IgD-negative memory B cell (primary cell): Measurements from ENCODE around the gene SMIM24. TPM values are rescaled to one million over a fixed set of nuclear protein-coding genes. Genes with fewer than 3 reads are reported as not detected.
A peak's percentile ranks its signal among the peaks of the same experiment; 100 is the strongest.
"Not testable (repeated sequence)": the region's sequence is repeated elsewhere in the genome, so short reads cannot be mapped to it uniquely, and the experiment has no call there.

ENCODE experiments used
- H3K27ac Mint-ChIP-seq, 3 donors: one replicate each; pipeline ENCODE4 v1.8.0; 2020 to 2022; ENCODE audit warnings: mild to moderate bottlenecking in 3 of 3, mixed read lengths in 3 of 3, moderate library complexity in 1 of 3
- H3K27me3 Mint-ChIP-seq: one replicate; pipeline ENCODE4 v1.8.0; 2021; ENCODE audit warnings: mixed read lengths
- H3K36me3 Mint-ChIP-seq: one replicate; pipeline ENCODE4 v1.8.0; 2020; ENCODE audit warnings: mild to moderate bottlenecking, mixed read lengths
- H3K4me1 Mint-ChIP-seq, 3 donors: one replicate each; pipeline ENCODE4 v1.8.0; 2020 to 2022; ENCODE audit warnings: mixed read lengths in 3 of 3, mild to moderate bottlenecking in 1 of 3
- H3K4me3 Mint-ChIP-seq, 4 donors: one replicate each; pipeline ENCODE4 v1.8.0; 2020 to 2022; ENCODE audit warnings: mild to moderate bottlenecking in 4 of 4, mixed read lengths in 4 of 4, moderate library complexity in 3 of 4
- H3K9me3 Mint-ChIP-seq, 3 donors: one replicate each; pipeline ENCODE4 v1.8.0; 2020 to 2021; ENCODE audit warnings: mixed read lengths in 3 of 3, mild to moderate bottlenecking in 1 of 3
- polyA plus RNA-seq: library from polyadenylated mRNA; unstranded; fragments of 300-500 nt; fragmentation: Illumina TruSeq; gene quantifications from one replicate; pipeline ENCODE4 v1.2.3, GENCODE V29; 2021

The SMIM24 gene
- polyA plus RNA-seq, 1 donor from 2014 or later = not detected

DNA sequence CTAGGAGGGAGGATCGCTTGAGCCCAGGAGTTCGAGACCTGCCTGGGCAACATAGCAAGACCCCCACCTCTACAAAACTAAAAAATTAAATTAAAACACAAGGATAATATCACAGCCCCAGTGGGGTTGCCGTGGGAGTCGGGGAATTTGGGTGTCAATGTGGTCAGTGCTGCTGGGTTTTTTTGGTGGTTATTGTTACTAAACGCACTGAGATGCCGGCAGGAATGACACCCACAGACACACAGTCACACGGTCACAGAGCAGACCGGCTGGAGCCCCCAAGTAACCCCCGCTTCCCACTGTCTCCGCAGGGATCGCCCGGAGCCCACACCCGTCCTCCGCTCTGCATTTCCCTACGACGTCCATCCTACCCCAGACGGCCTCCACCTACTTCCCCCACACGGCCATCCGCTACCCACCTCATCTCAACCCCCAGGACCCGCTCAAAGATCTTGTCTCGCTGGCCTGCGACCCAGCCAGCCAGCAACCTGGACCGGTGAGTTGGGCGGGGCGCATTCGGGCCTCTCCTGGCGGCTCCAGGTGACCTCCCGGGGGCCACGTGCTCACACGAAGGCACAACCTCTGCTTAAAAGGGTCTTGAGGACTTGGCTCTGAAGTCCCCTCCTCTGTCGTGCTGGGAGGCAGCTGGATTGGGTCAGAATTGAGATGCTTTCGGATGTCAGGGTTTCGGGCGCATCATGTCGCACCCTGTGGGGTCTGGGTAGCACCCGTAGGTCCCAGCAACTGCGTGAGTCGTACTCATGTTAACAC, 28.0 kb downstream of the SMIM24 start:
- Mint-ChIP-seq H3K36me3 (peaks cover 4% of the 10 kb centered on the region), H3K9me3 (no peaks in the 10 kb centered on the region), H3K4me1 (peaks cover 0 to 1% (median 0%) of the 10 kb centered on the region in 3 donors), H3K4me3 (no peak overlapping the region), H3K27me3 (no peaks in the 10 kb centered on the region), H3K27ac (no peak overlapping the region)

DNA sequence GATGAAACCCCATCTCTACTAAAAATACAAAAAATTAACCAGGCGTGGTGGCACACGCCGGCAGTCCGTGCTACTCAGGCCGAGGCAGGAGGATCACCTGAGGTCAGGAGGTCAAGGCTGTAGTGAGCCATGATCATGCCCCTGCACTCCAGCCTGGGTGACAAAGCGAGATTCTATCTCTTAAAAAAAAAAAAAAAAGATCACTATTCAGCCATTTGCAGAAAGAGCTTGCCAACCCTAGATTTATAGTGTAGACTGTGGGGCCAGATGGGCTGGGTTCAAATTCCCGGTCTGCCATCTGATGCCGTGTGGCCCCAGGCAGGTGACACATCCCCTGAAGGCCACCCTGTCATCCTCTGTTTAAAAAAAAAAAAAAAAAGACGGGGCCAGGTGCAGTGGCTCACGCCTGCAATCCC, 28.9 kb downstream of the SMIM24 start:
- Mint-ChIP-seq H3K4me1 (no peaks in the 10 kb centered on the region), H3K27me3 (no peaks in the 10 kb centered on the region), H3K27ac (no peak overlapping the region), H3K9me3 (no peaks in the 10 kb centered on the region), H3K36me3 (peaks cover 4% of the 10 kb centered on the region), H3K4me3 (no peak overlapping the region)

DNA sequence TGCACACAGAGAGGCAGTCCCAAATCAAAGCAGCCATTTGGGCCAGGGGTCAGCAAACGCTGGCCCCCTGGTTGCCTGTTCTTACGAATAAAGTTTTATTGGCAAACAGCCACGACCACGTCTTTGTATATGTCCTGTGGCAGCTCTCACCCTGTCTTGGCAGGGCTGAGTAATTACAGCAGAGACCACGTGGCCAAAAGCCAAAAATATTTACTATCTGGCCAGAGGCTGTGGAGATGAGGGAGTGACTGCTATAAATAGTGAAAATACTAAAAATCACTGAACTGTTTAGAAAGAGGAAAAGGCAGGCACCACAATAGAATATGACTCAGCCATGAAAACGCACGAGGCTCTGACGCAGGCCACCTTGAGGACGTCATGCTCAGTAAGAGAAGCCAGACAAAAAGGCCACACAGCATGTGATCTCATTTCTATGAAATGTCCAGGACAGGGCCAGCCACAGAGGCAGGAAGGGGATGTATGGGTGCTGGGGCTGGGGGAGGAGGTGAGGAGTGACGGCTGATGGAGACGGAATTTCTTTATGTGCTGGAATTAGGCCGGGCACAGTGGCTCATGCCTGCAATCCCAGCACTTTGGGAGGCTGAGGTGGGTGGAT, 29.4 kb downstream of the SMIM24 start:
- Mint-ChIP-seq H3K4me3 (no peak overlapping the region), H3K36me3 (peaks cover 4% of the 10 kb centered on the region), H3K9me3 (no peaks in the 10 kb centered on the region), H3K27ac (peak overlapping the region in 1 of 3 donors; percentile 47), H3K27me3 (no peaks in the 10 kb centered on the region), H3K4me1 (no peaks in the 10 kb centered on the region)

DNA sequence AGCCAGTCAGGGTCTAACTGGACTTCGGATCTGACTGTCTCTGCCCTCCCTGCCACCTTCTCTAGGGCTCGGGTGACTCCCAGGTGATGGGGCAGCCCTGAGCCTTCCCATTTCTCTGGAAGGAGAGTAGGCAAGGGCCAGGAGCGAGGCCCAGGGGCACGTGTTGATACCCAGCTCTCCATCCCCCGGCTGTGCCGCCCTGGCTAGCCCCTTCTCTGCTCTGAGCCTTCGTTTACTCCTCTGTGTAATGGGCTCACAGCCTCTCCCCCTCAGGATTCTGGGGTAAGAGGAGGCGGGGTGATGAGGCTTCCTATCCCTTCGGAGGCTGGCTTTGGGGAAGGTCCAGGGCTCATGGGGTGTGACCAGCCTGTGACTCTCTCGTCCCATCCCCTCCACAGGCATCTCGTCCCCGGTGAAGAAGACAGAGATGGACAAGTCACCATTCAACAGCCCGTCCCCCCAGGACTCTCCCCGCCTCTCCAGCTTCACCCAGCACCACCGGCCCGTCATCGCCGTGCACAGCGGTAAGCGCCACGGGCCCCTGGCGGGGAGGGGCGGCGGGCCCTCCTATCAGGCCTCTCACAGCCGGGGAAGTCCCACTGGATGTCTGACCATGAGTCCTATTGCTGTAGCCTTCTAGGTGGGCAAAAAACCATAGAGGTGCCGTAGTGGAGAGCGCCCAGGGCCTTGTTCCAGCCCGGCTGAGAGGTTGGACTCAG, 31.6 kb downstream of the SMIM24 start:
- Mint-ChIP-seq H3K4me3 (no peak overlapping the region), H3K27ac (no peak overlapping the region), H3K4me1 (no peaks in the 10 kb centered on the region), H3K27me3 (no peaks in the 10 kb centered on the region), H3K36me3 (peaks cover 4% of the 10 kb centered on the region), H3K9me3 (no peaks in the 10 kb centered on the region)

DNA sequence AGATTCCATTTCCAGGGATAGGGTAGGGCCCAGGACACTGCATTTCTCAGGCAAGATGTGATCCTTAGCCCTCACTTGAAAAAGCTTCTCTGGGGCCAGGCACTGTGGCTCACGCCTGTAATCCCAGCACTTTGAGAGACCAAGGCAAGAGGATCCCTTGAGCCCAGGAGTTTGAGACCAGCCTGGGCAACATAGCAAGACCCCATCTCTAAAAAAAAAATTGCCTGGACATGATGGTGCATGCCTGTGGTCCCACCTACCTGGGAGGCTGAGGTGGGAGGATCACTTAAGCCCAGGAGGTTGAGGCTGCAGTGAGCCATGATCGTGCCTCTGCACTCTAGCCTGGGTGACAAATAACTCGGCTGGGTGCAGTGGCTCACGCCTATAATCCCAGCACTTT, 33.7 kb downstream of the SMIM24 start:
- H3K27me3 Mint-ChIP-seq, H3K36me3 Mint-ChIP-seq, H3K9me3 Mint-ChIP-seq, H3K27ac Mint-ChIP-seq, H3K4me3 Mint-ChIP-seq, H3K4me1 Mint-ChIP-seq: not testable (repeated sequence)

DNA sequence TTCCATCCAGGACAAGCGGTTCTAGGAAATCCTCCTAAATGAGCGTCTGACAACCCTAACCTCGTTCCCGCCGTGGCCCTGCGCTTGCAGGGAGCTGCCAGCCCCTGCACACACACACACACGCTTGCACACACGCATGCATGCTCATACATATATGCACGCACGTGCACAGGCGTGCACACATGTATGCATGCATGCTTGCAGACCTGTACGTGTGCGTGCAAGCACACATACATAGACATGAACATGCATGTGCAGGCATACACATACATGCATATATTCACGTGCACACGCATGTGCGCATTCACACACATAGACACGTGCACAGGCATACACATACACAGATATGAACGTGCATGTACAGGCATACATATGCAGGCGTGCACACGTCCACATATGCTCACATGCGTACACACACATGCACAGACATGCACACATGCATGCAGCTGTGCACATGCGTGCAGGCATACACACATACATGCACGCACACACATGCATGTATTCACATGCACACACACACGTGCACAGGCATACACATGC, 35.6 kb downstream of the SMIM24 start:
- H3K27me3 Mint-ChIP-seq = no peaks in the 10 kb centered on the region
- H3K4me3 Mint-ChIP-seq = no peak overlapping the region
- H3K27ac Mint-ChIP-seq = no peak overlapping the region
- no peaks in the 10 kb centered on the region for H3K9me3 Mint-ChIP-seq
- peaks cover 0 to 2% (median 0%) of the 10 kb centered on the region in 3 donors for H3K4me1 Mint-ChIP-seq
- no peaks in the 10 kb centered on the region for H3K36me3 Mint-ChIP-seq

DNA sequence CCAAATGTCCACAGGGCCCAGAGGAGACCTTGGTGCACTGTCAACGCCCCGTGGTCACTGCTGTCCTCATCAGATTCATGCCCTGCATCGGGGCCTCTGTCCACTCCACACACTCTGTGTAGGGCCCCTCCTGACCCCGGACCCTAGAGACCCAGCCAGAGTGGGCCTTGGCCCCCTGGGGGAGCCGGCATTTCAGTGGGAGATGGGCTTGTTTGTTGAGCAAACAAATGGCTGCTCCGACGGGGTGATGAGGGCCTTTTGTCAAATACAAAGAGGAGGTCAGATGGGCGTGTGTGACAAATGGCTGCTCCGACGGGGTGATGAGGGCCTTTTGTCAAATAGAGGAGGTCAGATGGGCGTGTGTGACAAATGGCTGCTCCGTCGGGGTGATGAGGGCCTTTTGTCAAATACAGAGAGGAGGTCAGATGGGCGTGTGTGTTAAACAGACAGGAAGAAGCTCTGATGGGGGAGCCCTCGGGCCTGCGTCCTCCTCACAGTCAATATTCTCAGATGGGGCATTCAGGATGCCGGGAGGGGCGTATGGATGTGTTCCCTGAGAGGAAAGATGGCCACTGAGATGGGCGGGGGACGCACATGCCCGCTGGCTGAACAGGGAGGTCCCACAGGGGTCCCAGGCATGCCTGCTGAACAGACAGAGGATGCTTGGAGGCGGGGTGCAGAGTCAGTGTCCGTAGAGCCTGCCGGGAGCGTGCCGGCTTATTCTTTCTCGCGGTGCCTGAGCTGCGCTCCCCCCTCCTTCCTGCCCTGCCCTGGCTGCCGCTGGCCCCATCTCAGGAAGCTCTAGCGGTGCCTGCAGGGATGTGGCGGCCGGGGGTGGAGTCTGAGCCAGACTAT, 36.3 kb downstream of the SMIM24 start:
- H3K36me3 Mint-ChIP-seq = no peaks in the 10 kb centered on the region
- H3K4me1 Mint-ChIP-seq = peaks cover 0 to 2% (median 0%) of the 10 kb centered on the region in 3 donors
- no peaks in the 10 kb centered on the region for H3K27me3 Mint-ChIP-seq
- H3K9me3 Mint-ChIP-seq = no peaks in the 10 kb centered on the region
- no peak overlapping the region for H3K27ac Mint-ChIP-seq
- no peak overlapping the region for H3K4me3 Mint-ChIP-seq

DNA sequence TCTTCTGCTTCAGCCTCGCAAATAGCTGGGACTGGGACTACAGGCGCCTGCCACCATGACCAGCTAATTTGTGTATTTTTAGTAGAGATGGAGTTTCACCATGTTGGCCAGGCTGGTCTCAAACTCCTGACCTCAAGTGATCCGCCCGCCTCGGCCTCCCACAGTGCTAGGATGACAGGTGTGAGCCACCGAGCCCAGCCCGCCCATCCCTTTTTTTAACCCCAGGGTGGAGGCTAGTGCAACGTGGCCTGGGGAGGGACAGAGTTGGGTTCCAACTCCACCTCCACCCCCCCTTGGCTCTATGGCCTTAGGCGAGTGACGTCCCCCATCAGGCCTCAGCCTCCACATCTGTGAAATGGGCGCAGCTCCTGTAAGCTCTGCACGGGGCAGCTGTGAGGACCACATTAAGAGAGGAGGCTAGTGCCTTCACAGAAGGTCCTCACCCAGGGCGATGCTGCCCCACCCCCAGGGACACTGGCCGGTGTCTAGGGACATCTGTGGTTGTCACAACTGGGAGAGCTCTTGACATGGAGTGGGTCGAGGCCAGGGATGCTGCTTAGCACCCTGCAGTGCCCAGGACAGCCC, 37.7 kb downstream of the SMIM24 start:
- H3K4me1 Mint-ChIP-seq = peaks cover 0 to 2% (median 0%) of the 10 kb centered on the region in 3 donors
- H3K4me3 Mint-ChIP-seq = no peak overlapping the region
- no peaks in the 10 kb centered on the region for H3K27me3 Mint-ChIP-seq
- no peaks in the 10 kb centered on the region for H3K9me3 Mint-ChIP-seq
- no peak overlapping the region for H3K27ac Mint-ChIP-seq
- H3K36me3 Mint-ChIP-seq = no peaks in the 10 kb centered on the region

DNA sequence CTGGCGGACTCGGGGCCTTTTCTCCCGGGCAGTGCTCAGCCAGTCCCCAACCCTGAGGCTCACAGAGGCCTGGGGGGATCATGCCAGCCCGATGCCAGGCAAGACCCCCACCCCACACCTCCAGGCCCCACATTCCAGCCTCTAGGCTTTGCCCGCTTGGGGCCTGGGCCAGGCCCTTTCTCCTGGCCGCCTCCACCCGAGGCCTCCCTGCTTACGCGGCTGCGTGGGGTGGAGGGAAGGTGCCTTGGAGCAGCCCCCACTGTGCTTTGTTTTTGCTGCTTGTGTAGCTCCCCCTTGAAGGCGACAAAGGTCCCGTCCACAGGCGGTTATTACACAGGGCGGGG, 38.4 kb downstream of the SMIM24 start:
- no peak overlapping the region for H3K27ac Mint-ChIP-seq
- no peak overlapping the region for H3K4me3 Mint-ChIP-seq
- H3K4me1 Mint-ChIP-seq = peaks cover 0 to 2% (median 0%) of the 10 kb centered on the region in 3 donors
- no peaks in the 10 kb centered on the region for H3K27me3 Mint-ChIP-seq
- no peaks in the 10 kb centered on the region for H3K36me3 Mint-ChIP-seq
- no peaks in the 10 kb centered on the region for H3K9me3 Mint-ChIP-seq

DNA sequence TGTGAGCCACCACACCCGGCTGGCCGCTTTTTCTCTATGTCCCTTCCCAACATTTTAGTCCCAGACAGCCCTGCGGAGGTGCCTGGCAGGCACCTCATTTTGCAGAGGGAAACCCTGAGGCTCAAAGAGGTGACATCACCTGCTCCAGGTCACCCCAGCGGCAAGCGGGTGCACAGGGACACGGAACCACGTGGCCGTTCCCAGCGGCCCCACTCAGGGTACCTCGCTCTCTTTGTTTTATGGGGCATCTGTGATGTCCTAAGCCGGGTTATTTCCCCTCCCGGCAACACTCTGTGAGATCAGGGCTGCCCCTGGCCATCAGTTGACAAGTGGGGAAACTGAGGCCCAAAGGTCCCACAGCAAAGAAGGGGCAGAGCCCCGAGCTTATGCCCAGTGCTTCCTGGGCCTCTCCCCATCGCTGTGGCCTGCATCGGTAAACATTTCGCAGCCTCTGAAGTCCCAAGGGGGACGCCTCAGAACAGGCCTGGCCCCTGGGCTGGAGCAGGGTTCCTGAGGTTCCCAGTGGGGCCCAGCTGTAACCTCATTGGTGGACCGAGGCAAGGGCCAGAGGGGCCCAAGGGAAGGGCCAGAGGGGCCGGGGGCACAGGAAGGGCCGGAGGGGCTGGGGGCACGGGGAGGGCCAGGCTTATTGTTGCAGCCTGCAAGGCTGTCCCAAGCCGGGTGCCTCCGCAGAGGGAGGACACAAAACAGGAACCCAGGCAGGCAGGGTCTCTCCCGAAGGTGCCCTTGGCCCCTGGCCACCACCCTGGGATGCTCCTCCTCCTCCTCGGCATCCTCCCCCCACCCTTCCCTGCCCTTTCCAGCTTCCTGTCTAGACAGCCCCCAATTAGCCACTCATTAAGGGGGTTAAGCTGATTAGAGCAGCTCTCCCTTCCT, 39.0 kb downstream of the SMIM24 start:
- no peak overlapping the region for H3K4me3 Mint-ChIP-seq
- H3K9me3 Mint-ChIP-seq = no peaks in the 10 kb centered on the region
- no peaks in the 10 kb centered on the region for H3K36me3 Mint-ChIP-seq
- H3K4me1 Mint-ChIP-seq = peaks cover 0 to 2% (median 0%) of the 10 kb centered on the region in 3 donors
- H3K27ac Mint-ChIP-seq = no peak overlapping the region
- no peaks in the 10 kb centered on the region for H3K27me3 Mint-ChIP-seq

DNA sequence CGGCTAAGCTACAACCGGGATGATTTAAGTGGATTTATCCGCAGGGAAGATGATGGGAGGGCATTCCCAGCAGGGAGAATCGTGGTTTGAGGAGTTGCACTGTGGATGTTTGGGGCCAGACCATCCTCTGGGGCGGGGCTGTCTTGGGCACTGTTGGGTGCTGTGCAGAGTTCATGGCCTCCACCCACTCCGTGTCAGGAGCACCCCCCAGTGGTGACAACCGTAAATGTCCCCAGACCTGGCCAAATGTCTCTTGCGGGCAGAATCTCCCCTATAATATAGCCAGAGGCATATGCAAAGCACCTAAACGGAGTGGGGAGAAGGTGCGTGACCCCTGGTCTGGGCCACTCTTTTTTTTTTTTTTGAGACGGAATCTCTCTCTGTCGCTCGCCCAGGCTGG, 40.2 kb downstream of the SMIM24 start:
- peaks cover 4 to 6% (median 6%) of the 10 kb centered on the region in 3 donors for H3K4me1 Mint-ChIP-seq
- peak overlapping the region in 1 of 4 donors; percentile 39 for H3K4me3 Mint-ChIP-seq
- H3K36me3 Mint-ChIP-seq = no peaks in the 10 kb centered on the region
- H3K27ac Mint-ChIP-seq = peak overlapping the region in 1 of 3 donors; percentile 8
- H3K9me3 Mint-ChIP-seq = peaks cover 0 to 1% (median 0%) of the 10 kb centered on the region in 3 donors
- no peaks in the 10 kb centered on the region for H3K27me3 Mint-ChIP-seq

DNA sequence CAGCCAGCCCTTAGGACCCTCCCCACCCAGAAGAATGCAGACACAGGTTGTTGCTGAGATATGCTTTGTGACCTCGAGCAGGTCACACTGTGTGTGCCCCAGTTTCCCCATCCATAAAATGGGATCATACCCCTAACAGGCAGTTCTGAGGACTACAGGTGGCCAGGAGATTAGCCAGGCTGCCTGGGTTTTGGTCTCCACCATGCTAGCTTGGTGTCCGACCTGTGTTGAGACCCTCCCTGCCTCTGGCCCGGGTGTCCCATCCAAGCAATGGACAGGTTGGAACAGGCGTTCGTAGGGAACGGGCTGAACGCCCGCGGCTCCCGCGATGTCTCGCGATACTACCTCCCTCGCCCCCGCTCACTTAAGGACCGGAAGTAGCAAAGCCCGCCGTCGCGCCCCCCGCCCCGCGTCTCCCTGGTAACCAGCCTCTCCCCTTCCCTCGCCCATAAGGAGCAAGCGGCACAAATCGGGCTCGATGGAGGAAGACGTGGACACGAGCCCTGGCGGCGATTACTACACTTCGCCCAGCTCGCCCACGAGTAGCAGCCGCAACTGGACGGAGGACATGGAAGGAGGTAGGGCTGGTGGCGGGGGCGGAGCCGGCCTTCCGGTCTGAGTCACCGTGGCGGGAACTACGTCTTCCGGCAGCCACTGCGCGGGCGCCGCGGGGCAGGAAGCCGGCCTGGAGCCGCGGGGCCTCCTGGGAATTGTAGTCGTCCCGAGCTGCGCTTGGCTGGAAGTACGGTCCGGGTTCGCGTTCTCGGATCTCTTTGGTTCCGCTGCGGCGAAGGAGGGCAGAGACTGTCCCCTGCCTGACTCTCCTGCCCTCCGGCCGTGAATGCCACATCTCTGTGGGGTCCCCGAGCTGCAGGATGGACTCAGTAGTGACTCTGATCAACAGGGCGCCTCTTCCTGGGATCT, 45.4 kb downstream of the SMIM24 start:
- H3K4me3 Mint-ChIP-seq = peak overlapping the region; percentile 90 to 99 (median 98)
- no peaks in the 10 kb centered on the region for H3K27me3 Mint-ChIP-seq
- peaks cover 9 to 12% (median 11%) of the 10 kb centered on the region in 3 donors for H3K4me1 Mint-ChIP-seq
- peaks cover 0 to 1% (median 0%) of the 10 kb centered on the region in 3 donors for H3K9me3 Mint-ChIP-seq
- peak overlapping the region; percentile 96 to 100 (median 96) for H3K27ac Mint-ChIP-seq
- no peaks in the 10 kb centered on the region for H3K36me3 Mint-ChIP-seq
